ENCODE data around the gene SLC25A18.

SLC25A18 gene

GRCh38 chr22:17606496-17606895, 43.2 kb downstream of the SLC25A18 start:
- Histone ChIP-seq H3K4me1 (ENCODE audit: low read length) (no peaks in the 10 kb centered on the region), H3K27ac (ENCODE audit: low read length) (no peak overlapping the region), H3K4me2 (ENCODE audit: low read depth, low read length) (no peak overlapping the region), H2AFZ (ENCODE audit: low read length) (no peak overlapping the region), H3K9me3 (replicated peaks; ENCODE audit: insufficient read depth, low read length) (no peaks in the 10 kb centered on the region), H3F3A (ENCODE audit: insufficient read depth, low read length) (no peaks in the 10 kb centered on the region), H3K36me3 (replicated peaks; ENCODE audit: insufficient read depth, low read length) (peaks cover 5% of the 10 kb centered on the region; the same call in 1 of the 2 replicates), H3K9ac (ENCODE audit: low read length) (no peak overlapping the region), H3K79me2 (ENCODE audit: low read length) (peaks cover 40% of the 10 kb centered on the region), H4K20me1 (ENCODE audit: insufficient read depth, low read length) (no peaks in the 10 kb centered on the region), H3K9me2 (replicated peaks; ENCODE audit: insufficient read depth, low read length) (no peaks in the 10 kb centered on the region), H3K27me3 (replicated peaks; ENCODE audit: insufficient read depth, low read length) (no peaks in the 10 kb centered on the region), H3K4me3 (ENCODE audit: low read length) (no peak overlapping the region)
- TF ChIP-seq EZH2phosphoT487 (IDR thresholded peaks at IDR 0.05; ENCODE audit: low read length) (no peak), CTCF (IDR thresholded peaks at IDR 0.05; ENCODE audit: low read length) (no peak), EZH2 (optimal IDR thresholded peaks at IDR 0.05; ENCODE audit: low read depth, low read length) (no peak)
- DNase-seq: no peak

GRCh38 chr22:17607891-17608521, 44.7 kb downstream of the SLC25A18 start:
- peaks cover 39% of the 10 kb centered on the region for H3K79me2 ChIP-seq (ENCODE audit: low read length)
- no peak overlapping the region for H3K4me3 ChIP-seq (ENCODE audit: low read length)
- no peak overlapping the region for H3K27ac ChIP-seq (ENCODE audit: low read length)
- no peaks in the 10 kb centered on the region for H3K27me3 ChIP-seq (replicated peaks; ENCODE audit: insufficient read depth, low read length)
- H3K9me3 ChIP-seq (replicated peaks; ENCODE audit: insufficient read depth, low read length): no peaks in the 10 kb centered on the region
- H3K36me3 ChIP-seq (replicated peaks; ENCODE audit: insufficient read depth, low read length): peaks cover 12% of the 10 kb centered on the region; the same call in 1 of the 2 replicates
- no peak overlapping the region for H3K9ac ChIP-seq (ENCODE audit: low read length)
- no peak overlapping the region for H2AFZ ChIP-seq (ENCODE audit: low read length)
- H4K20me1 ChIP-seq (ENCODE audit: insufficient read depth, low read length): no peaks in the 10 kb centered on the region
- TF ChIP-seq CTCF (IDR thresholded peaks at IDR 0.05; ENCODE audit: low read length) (no peak), EZH2 (optimal IDR thresholded peaks at IDR 0.05; ENCODE audit: low read depth, low read length) (no peak), EZH2phosphoT487 (IDR thresholded peaks at IDR 0.05; ENCODE audit: low read length) (no peak)
- no peak overlapping the region for H3K4me2 ChIP-seq (ENCODE audit: low read depth, low read length)
- DNase-seq: no peak
- H3K9me2 ChIP-seq (replicated peaks; ENCODE audit: insufficient read depth, low read length): no peaks in the 10 kb centered on the region
- no peaks in the 10 kb centered on the region for H3K4me1 ChIP-seq (ENCODE audit: low read length)
- no peaks in the 10 kb centered on the region for H3F3A ChIP-seq (ENCODE audit: insufficient read depth, low read length)

- Histone ChIP-seq H3K79me2 (ENCODE audit: low read length) (peaks cover 22% of the 10 kb centered on the region; the same call in 1 of the 2 replicates), H3K9ac (ENCODE audit: low read length) (no peak overlapping the region)
These were observed 48.8 kb downstream of the SLC25A18 start for GRCh38 chr22:17612057-17612456.

More at GRCh38 chr22:17612057-17612456, 48.8 kb downstream of the SLC25A18 start:
- Histone ChIP-seq H3K36me3 (replicated peaks; ENCODE audit: insufficient read depth, low read length) (peaks cover 14% of the 10 kb centered on the region; the same call in 1 of the 2 replicates), H3K4me3 (ENCODE audit: low read length) (no peak overlapping the region), H3K9me2 (replicated peaks; ENCODE audit: insufficient read depth, low read length) (no peaks in the 10 kb centered on the region), H2AFZ (ENCODE audit: low read length) (no peak overlapping the region), H3K4me1 (ENCODE audit: low read length) (no peaks in the 10 kb centered on the region), H3K4me2 (ENCODE audit: low read depth, low read length) (no peak overlapping the region), H4K20me1 (ENCODE audit: insufficient read depth, low read length) (no peaks in the 10 kb centered on the region), H3K27ac (ENCODE audit: low read length) (no peak overlapping the region), H3F3A (ENCODE audit: insufficient read depth, low read length) (no peaks in the 10 kb centered on the region), H3K27me3 (replicated peaks; ENCODE audit: insufficient read depth, low read length) (no peaks in the 10 kb centered on the region), H3K9me3 (replicated peaks; ENCODE audit: insufficient read depth, low read length) (no peaks in the 10 kb centered on the region)
- DNase-seq: no peak
- TF ChIP-seq CTCF (IDR thresholded peaks at IDR 0.05; ENCODE audit: low read length): no peak
- TF ChIP-seq EZH2 (optimal IDR thresholded peaks at IDR 0.05; ENCODE audit: low read depth, low read length): no peak
- no peak for TF ChIP-seq EZH2phosphoT487 (IDR thresholded peaks at IDR 0.05; ENCODE audit: low read length)

All from MM.1S (cell line).